H1 (cell line): ENCODE measurements around the gene TACC2. TPM values are rescaled to one million over a fixed set of nuclear protein-coding genes. Genes with fewer than 3 reads are reported as not detected.
A peak's percentile ranks its signal among the peaks of the same experiment; 100 is the strongest.

Experiments used
- ASH2L ChIP-seq: fragments of 200-600, 300-600 bp; sonication (generic); IDR thresholded peaks from one replicate; pipeline ENCODE4 v1.7.1; 2017; ENCODE audit warnings: low read length
- BACH1 ChIP-seq: IDR thresholded peaks from 2 replicates; pipeline ENCODE4 v1.6.1; 2012; ENCODE audit warnings: low read length, improper control_type of control experiment
- BCL11A ChIP-seq, 2 experiments: IDR thresholded peaks; one replicate each; pipeline ENCODE4 v1.6.1; 2011; ENCODE audit warnings: low read depth in 2 of 2, low read length in 2 of 2, mild to moderate bottlenecking in 2 of 2
- CBX5 ChIP-seq: fragments of 300-800, 300-1000 bp; sonication (generic); IDR thresholded peaks from 2 replicates; pipeline ENCODE4 v1.7.1; 2016; ENCODE audit warnings: antibody characterized with exemption, low read length, low read depth
- CBX8 ChIP-seq: fragments of 300-800, 300-1000 bp; sonication (generic); IDR thresholded peaks from 2 replicates; pipeline ENCODE4 v1.7.1; 2016; ENCODE audit warnings: low read depth, low read length, borderline replicate concordance
- CHD1 ChIP-seq: IDR thresholded peaks from 2 replicates; pipeline ENCODE4 v1.6.1; 2012; ENCODE audit warnings: low read depth, low read length, improper control_type of control experiment
- CTCF ChIP-seq, 3 experiments: IDR thresholded peaks; 1 replicate in 2 of 3; 2 replicates in 1 of 3; pipeline versions ENCODE4 v1.5.1 to v1.6.1; 2011; ENCODE audit warnings: low read length in 3 of 3, mild to moderate bottlenecking in 3 of 3, inconsistent platforms in 2 of 3, low read depth in 1 of 3, moderate library complexity in 1 of 3; ENCODE audit not compliant: insufficient read depth in 1 of 3; ENCODE audit errors: control extremely low read depth in 1 of 3
- EP300 ChIP-seq, 2 experiments: IDR thresholded peaks; 1 replicate in 1 of 2; 2 replicates in 1 of 2; pipeline ENCODE4 v1.6.1; 2011 to 2012; ENCODE audit warnings: low read depth in 2 of 2, low read length in 2 of 2, mild to moderate bottlenecking in 2 of 2, borderline replicate concordance in 1 of 2, inconsistent platforms in 1 of 2, moderate library complexity in 1 of 2
- FOSL1 ChIP-seq: IDR thresholded peaks from 2 replicates; pipeline ENCODE4 v1.6.1; 2011; ENCODE audit warnings: mild to moderate bottlenecking, low read depth, low read length, moderate library complexity; ENCODE audit not compliant: insufficient read depth
- HDAC6 ChIP-seq: IDR thresholded peaks from one replicate; pipeline ENCODE4 v1.7.1; 2012; ENCODE audit warnings: low read depth, mild to moderate bottlenecking, inconsistent platforms, low read length, moderate library complexity
- JUND ChIP-seq: IDR thresholded peaks from 2 replicates; pipeline ENCODE4 v1.6.1; 2011; ENCODE audit warnings: mild to moderate bottlenecking, improper control_type of control experiment, low read length
- KDM5A ChIP-seq: fragments of 200-600 bp; IDR thresholded peaks from 2 replicates; pipeline ENCODE4 v1.7.1; 2012; ENCODE audit warnings: mild to moderate bottlenecking, low read length, inconsistent platforms, mixed read lengths
- NRF1 ChIP-seq: IDR thresholded peaks from 2 replicates; pipeline ENCODE4 v1.6.1; 2011; ENCODE audit warnings: mild to moderate bottlenecking, low read depth, low read length, improper control_type of control experiment
- POU5F1 ChIP-seq: IDR thresholded peaks from 2 replicates; pipeline ENCODE4 v1.6.1; 2011; ENCODE audit warnings: low read depth, mild to moderate bottlenecking, low read length, moderate library complexity
- RAD21 ChIP-seq, 2 experiments: IDR thresholded peaks in 1 of 2; conservative IDR thresholded peaks in 1 of 2; 2 replicates each; pipeline ENCODE4 v1.6.1; 2011; ENCODE audit warnings: low read depth in 2 of 2, low read length in 2 of 2, improper control_type of control experiment in 1 of 2, inconsistent platforms in 1 of 2, mild to moderate bottlenecking in 1 of 2, moderate library complexity in 1 of 2
- RBBP5 ChIP-seq: IDR thresholded peaks from 2 replicates; pipeline ENCODE4 v1.7.1; 2012; ENCODE audit warnings: low read depth, mild to moderate bottlenecking, inconsistent platforms, low read length, moderate library complexity, borderline replicate concordance
- RFX5 ChIP-seq: IDR thresholded peaks from 2 replicates; pipeline ENCODE4 v1.6.1; 2011; ENCODE audit warnings: low read depth, low read length, improper control_type of control experiment, borderline replicate concordance
- SIX5 ChIP-seq: IDR thresholded peaks from 2 replicates; pipeline ENCODE4 v1.6.1; 2011; ENCODE audit warnings: mild to moderate bottlenecking, low read depth, low read length
- SP4 ChIP-seq: IDR thresholded peaks from 2 replicates; pipeline ENCODE4 v1.6.1; 2012; ENCODE audit warnings: low read length, inconsistent platforms
- TCF12 ChIP-seq: IDR thresholded peaks from 2 replicates; pipeline ENCODE4 v1.6.1; 2011; ENCODE audit warnings: low read depth, mild to moderate bottlenecking, low read length
- YY1 ChIP-seq: IDR thresholded peaks from 2 replicates; pipeline ENCODE4 v1.6.1; 2011; ENCODE audit warnings: low read depth, mild to moderate bottlenecking, low read length
- ZNF274 ChIP-seq: IDR thresholded peaks from 2 replicates; pipeline ENCODE4 v1.7.0; 2012; ENCODE audit warnings: low read length, borderline replicate concordance; ENCODE audit errors: extremely low read depth
- polyA plus RNA-seq, 7 experiments: library from polyadenylated mRNA; depleted of rRNA in 3 of 7; stranded (reverse) in 5 of 7; unstranded in 2 of 7; fragments of >200 nt in 5 of 7; fragments of 200-250 nt in 2 of 7; gene quantifications; 1 replicate in 5 of 7; 2 replicates in 1 of 7; 4 replicates in 1 of 7; pipeline versions ENCODE4 v1.2.1 to v1.2.3, GENCODE V29; 2011 to 2013; ENCODE audit warnings: missing spikeins in 2 of 7, mixed read lengths in 2 of 7
- total RNA-seq: library from RNA; stranded (reverse); fragmentation: NEBNext Ultra II Directional; extraction: Animal tissue kit (Norgen Biotek cat#: 25700); gene quantifications from 2 replicates; pipeline ENCODE4 v1.2.1, GENCODE V29; 2021

TACC2 gene
- total and polyA plus RNA-seq, 2 of the 8 experiments (the other 6 are each of a cell fraction or from before 2014, with no cell fraction given), result 21.2 to 46.6 TPM

DNA sequence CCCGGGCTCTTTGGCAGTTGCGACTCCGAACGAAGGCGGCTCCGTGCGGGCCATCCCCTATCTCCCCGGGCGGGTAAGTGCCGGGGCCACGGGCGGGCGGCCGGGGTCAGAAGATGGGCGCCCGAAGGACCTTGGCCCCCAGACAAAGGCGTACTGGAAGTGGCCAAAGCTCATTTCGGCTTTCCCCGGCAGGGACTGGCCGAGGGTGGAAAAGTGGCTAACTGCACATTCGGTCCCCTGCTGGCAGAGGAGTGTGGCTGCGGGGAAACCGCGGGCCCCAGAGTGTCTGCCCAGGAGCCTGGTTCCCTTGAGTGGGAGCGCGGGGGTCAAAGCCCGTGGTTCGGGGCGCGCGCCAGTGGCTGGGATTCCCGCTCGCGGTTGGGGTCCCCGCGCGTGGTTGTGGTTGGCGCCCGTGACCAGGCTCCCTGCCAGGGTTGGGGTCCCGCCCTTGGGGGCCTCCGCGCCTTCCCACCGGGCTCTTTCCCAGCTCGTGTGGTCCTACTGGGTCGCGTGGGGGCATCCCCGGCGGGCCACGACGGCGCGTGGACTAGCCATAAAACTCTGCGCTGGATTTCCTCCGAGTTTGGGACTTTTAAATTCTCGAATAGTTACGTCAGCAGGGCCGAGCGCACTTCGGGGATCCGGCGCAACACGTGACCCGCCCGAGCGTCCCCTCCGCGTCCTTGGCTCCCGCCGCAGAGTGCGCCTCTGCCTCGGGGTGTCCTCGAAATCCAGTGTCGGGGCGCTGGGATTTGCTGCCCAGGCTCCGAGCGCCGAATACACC, 124.4 kb downstream of the TACC2 start (continued):
- TF ChIP-seq CHD1, result no peak
- peak; percentile 10 to 37 (median 34); a peak in 3 of 4 replicates for TF ChIP-seq CTCF (IDR thresholded peaks at IDR 0.05; ENCODE audit: control extremely low read depth in 1 of 3, insufficient read depth in 1 of 3, low read depth in 1 of 3, low read length in 3 of 3)
- no peak for TF ChIP-seq TCF12
- no peak for TF ChIP-seq FOSL1
- TF ChIP-seq SIX5, result no peak
- TF ChIP-seq RFX5, result no peak
- no peak for TF ChIP-seq CBX5
- TF ChIP-seq RAD21 (IDR thresholded peaks at IDR 0.05 in 1 of 2, conservative IDR thresholded peaks at IDR 0.05 in 1 of 2; ENCODE audit: low read depth in 2 of 2, low read length in 2 of 2), result peak in 1 of 2 experiments; percentile 12; a peak in 1 of 4 replicates
- TF ChIP-seq YY1, result no peak
- TF ChIP-seq JUND, result peak; percentile 47; the same call in 1 of the 2 replicates
- TF ChIP-seq BCL11A (IDR thresholded peaks at IDR 0.05; ENCODE audit: low read depth in 2 of 2, low read length in 2 of 2), result no peak
- no peak for TF ChIP-seq KDM5A
- TF ChIP-seq ASH2L, result peak; percentile 74
- TF ChIP-seq ZNF274, result no peak
- no peak for TF ChIP-seq NRF1
- no peak for TF ChIP-seq HDAC6
- 0 out of 2 replicates have a peak, but pooled peaks have one; percentile 35 for TF ChIP-seq BACH1
- TF ChIP-seq RBBP5, result peak; percentile 87; the same call in 1 of the 2 replicates
- no peak for TF ChIP-seq SP4
- TF ChIP-seq CBX8, result no peak
- no peak for TF ChIP-seq EP300 (IDR thresholded peaks at IDR 0.05; ENCODE audit: borderline replicate concordance in 1 of 2, low read depth in 2 of 2, low read length in 2 of 2)
- no peak for TF ChIP-seq POU5F1
